GM12873 (cell line): ENCODE results near the gene AFF4.

ENCODE experiments used
- CTCF ChIP-seq: IDR thresholded peaks from 2 replicates; pipeline ENCODE4 v1.5.1; 2012; ENCODE audit warnings: low read depth, mild to moderate bottlenecking, moderate library complexity, low read length, control low read depth; ENCODE audit not compliant: insufficient read depth; ENCODE audit errors: missing control alignments

The AFF4 gene

GRCh38 chr5:132928062-132928407, 35.4 kb downstream of the AFF4 start:
- no peak for TF ChIP-seq CTCF

GRCh38 chr5:132927355-132928061, 35.9 kb downstream of the AFF4 start:
- TF ChIP-seq CTCF = no peak

GRCh38 chr5:132926437-132926836, 37.0 kb downstream of the AFF4 start:
- TF ChIP-seq CTCF = no peak

- no peak for TF ChIP-seq CTCF
These were observed 47.3 kb downstream of the AFF4 start for GRCh38 chr5:132916086-132916485.

GRCh38 chr5:132915681-132916080, 47.8 kb downstream of the AFF4 start:
- TF ChIP-seq CTCF = no peak

- TF ChIP-seq CTCF = no peak
These were observed 53.7 kb downstream of the AFF4 start for GRCh38 chr5:132909702-132910101.

- TF ChIP-seq CTCF = no peak
These were observed 56.3 kb downstream of the AFF4 start for GRCh38 chr5:132907161-132907560.
